ENCODE data around the gene P2RX6. TPM values are rescaled to one million over a fixed set of nuclear protein-coding genes. Genes with fewer than 3 reads are reported as not detected.
"Not testable (repeated sequence)": the region's sequence is repeated elsewhere in the genome, so short reads cannot be mapped to it uniquely, and the experiment has no call there.

Gene P2RX6
- total and polyA plus RNA-seq, 7 experiments from 2014 or later, result 0.15 to 1.7 (median 0.65) TPM; not detected in 1

DNA sequence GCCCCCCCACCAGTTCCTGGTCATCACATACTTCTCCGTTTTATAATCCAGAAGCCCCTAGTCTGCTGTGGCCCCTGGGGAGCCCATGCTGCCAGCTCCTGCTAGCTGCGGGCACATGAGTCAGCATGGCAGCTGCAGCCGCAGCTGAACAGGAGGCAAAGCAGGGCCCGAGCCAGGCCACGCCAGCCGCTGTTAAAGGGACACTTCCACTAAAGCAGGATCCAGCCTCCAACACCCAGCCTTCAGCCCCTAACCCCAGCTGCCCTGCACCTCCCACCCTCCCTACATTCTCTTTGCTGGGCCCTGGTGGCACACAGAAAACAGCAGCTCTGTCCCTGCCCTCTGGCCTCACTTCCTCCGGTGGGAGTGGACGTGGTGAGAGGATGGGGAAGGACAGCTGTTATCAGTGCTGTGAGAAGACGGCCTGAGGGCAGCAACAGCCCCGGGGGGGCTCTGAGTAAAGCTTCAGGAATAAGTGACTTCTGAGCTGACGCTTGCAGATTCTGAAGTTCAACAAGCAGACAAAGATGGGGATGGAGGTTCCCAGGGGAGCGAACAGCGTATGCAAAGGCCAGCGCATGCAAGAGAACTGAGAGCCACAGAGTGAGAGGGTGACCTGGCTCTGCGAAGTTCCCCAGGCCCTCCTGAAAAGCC lies 30.1 kb downstream of the P2RX6 start:
- H3K36me3 Mint-ChIP-seq, result no peaks in the 10 kb centered on the region
- ATAC-seq (peak; percentile 30), DNase-seq (no peak)
- ChIA-PET CTCF (no interaction called here), POLR2A (interaction anchor here (0.5 kb wide), 1 partner anchor 175 kb away, joined by 3 read pairs; no protein-coding TSS in a partner anchor)
- Histone ChIP-seq H3K27me3 (ENCODE audit: control insufficient read depth in 2 of 2, insufficient read depth in 2 of 2, low read length in 2 of 2) (no peaks in the 10 kb centered on the region), H3K36me3 (ENCODE audit: control insufficient read depth in 2 of 3, insufficient read depth in 3 of 3, low read length in 3 of 3) (no peaks in the 10 kb centered on the region), H3K4me3 (ENCODE audit: low read length) (peak overlapping the region; percentile 16), H3K27ac (ENCODE audit: low read depth, low read length) (no peak overlapping the region), H3K9me3 (ENCODE audit: control insufficient read depth in 2 of 3, low read length in 3 of 3) (no peaks in the 10 kb centered on the region), H3K4me1 (ENCODE audit: control insufficient read depth in 2 of 2, insufficient read depth in 2 of 2, low read length in 2 of 2) (peaks cover 6 to 16% of the 10 kb centered on the region in 2 donors)
- peak overlapping the region in 5 of 9 donors; percentile 55 to 78 (median 70) for H3K27ac Mint-ChIP-seq
- H3K4me3 Mint-ChIP-seq, result peak overlapping the region; percentile 51 to 75 (median 68)
- H3K27me3 Mint-ChIP-seq, result peaks cover 13 to 31% (median 26%) of the 10 kb centered on the region in 5 donors
- peaks cover 0 to 1% (median 0%) of the 10 kb centered on the region in 11 donors for H3K9me3 Mint-ChIP-seq
- intact Hi-C loops (cut with micrococcal nuclease), result loop anchor here in 1 of 2 donors (1.0 kb wide), 1 partner anchor 43 kb away; the partner anchor contains the start of gene THAP7
- peaks cover 12 to 25% (median 21%) of the 10 kb centered on the region in 7 donors for H3K4me1 Mint-ChIP-seq

DNA sequence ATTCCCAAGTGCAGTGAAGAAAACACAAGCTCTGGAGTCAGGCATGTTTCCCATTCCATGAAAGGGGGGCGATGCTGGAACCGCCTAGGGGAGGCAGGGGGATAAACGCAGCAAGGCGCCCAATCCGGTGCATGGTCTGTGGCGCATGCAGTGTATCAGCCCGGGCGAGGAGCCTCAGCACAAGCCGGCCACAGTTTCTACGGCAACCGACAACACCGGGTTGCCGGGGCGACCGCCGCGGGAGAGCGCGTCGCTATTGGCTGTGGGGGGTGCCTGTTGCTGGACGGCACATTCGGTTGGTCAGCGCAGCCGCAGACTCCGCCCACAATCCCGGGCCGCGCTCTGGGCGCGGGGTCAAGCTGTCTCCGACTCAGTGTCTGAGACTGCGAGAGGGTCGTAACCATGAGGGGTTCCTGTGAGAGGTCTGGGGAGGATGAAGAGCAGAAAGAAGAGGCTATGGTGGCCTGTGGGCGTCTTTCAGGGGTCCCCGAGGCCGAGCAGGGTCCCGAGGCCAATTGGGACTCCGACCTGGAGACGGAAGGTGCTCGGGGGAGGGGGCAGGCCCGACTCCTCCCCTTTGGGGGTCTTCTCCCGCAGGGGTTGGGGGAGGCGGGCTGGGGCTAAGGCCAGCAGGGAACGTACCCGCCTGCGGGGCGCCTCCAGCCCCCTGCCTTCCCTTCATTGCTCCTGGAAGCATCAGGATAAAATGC lies 30.8 kb downstream of the P2RX6 start, which contains the start of gene LRRC74B:
Gene LRRC74B (plus strand): TSS at position 362 of the 710 bp plus-strand sequence. CDS start 41 bp downstream, at position 403.
- no peaks in the 10 kb centered on the region for H3K36me3 Mint-ChIP-seq
- peaks cover 0 to 1% (median 0%) of the 10 kb centered on the region in 11 donors for H3K9me3 Mint-ChIP-seq
- H3K27me3 Mint-ChIP-seq, result peaks cover 12 to 31% (median 24%) of the 10 kb centered on the region in 5 donors
- CTCF ChIA-PET, result no interaction called here
- DNase-seq (peak; percentile 33 to 72 (median 62)), ATAC-seq (peak; percentile 97)
- H3K4me1 ChIP-seq (ENCODE audit: control insufficient read depth in 2 of 2, insufficient read depth in 2 of 2, low read length in 2 of 2), result peaks cover 6 to 16% of the 10 kb centered on the region in 2 donors
- peak within 1 kb of the TSS in 6 of 9 donors; percentile 62 to 92 (median 73) for H3K27ac Mint-ChIP-seq
- peaks cover 12 to 25% (median 21%) of the 10 kb centered on the region in 7 donors for H3K4me1 Mint-ChIP-seq
- POLR2A ChIA-PET, result interaction anchor here (1.0 kb wide), 1 partner anchor 43 kb away, joined by 3 read pairs; no protein-coding TSS in a partner anchor
- peak within 1 kb of the TSS; percentile 16 for H3K4me3 ChIP-seq (ENCODE audit: low read length)
- no peaks in the 10 kb centered on the region for H3K27me3 ChIP-seq (ENCODE audit: control insufficient read depth in 2 of 2, insufficient read depth in 2 of 2, low read length in 2 of 2)
- no peaks in the 10 kb centered on the region for H3K36me3 ChIP-seq (ENCODE audit: control insufficient read depth in 2 of 3, insufficient read depth in 3 of 3, low read length in 3 of 3)
- peak within 1 kb of the TSS; percentile 51 to 75 (median 68) for H3K4me3 Mint-ChIP-seq
- intact Hi-C loops (cut with micrococcal nuclease), result loop anchor here in 1 of 2 donors (1.0 kb wide), 1 partner anchor 43 kb away; the partner anchor contains the start of gene THAP7
- no peaks in the 10 kb centered on the region for H3K9me3 ChIP-seq (ENCODE audit: control insufficient read depth in 2 of 3, low read length in 3 of 3)
- no peak within 1 kb of the TSS for H3K27ac ChIP-seq (ENCODE audit: low read depth, low read length)

DNA sequence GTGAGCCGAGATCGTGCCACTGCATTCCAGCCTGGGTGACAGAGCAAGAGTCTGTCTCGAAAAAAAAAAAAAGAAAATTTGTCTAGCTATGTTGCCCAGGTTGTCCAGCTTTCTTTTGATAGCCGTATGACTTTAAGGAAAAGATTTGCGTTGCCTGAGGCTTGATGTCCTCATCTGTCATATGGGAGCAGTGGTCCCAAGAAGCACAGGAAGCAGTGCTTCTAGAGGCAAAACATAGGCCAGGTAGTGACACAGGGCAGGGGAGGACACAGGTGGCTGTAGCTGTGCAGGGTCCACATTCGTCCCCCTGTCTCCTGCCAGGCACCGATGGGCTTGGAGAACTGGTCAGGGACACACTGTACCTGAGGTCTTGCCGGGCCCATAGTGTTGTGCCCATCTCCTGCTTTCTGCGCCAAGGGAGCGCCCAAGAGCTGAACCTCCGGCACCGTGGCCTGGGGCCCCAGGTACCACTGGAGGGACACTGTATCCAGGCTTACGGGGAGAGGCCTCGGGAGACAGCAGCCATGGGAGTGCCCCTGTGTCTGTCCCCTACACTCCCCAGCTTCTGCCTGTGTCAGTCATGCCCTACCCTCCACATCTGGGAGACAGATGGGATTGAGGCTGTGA lies 32.2 kb downstream of the P2RX6 start:
- H3K27me3 Mint-ChIP-seq, result peaks cover 12 to 31% (median 23%) of the 10 kb centered on the region in 5 donors
- H3K9me3 ChIP-seq (ENCODE audit: control insufficient read depth in 2 of 3, low read length in 3 of 3), result no peaks in the 10 kb centered on the region
- ChIA-PET POLR2A (interaction anchor here (0.7 to 1.0 kb wide), 2 partner anchors 44 to 183 kb away, joined by 3 read pairs; no protein-coding TSS in a partner anchor), CTCF (no interaction called here)
- H3K4me1 ChIP-seq (ENCODE audit: control insufficient read depth in 2 of 2, insufficient read depth in 2 of 2, low read length in 2 of 2), result peaks cover 6 to 16% of the 10 kb centered on the region in 2 donors
- H3K4me3 Mint-ChIP-seq, result no peak overlapping the region
- H3K27ac ChIP-seq (ENCODE audit: low read depth, low read length), result no peak overlapping the region
- H3K4me1 Mint-ChIP-seq, result peaks cover 16 to 29% (median 21%) of the 10 kb centered on the region in 7 donors
- H3K27me3 ChIP-seq (ENCODE audit: control insufficient read depth in 2 of 2, insufficient read depth in 2 of 2, low read length in 2 of 2), result no peaks in the 10 kb centered on the region
- intact Hi-C loops (cut with micrococcal nuclease), result no loop called here
- H3K4me3 ChIP-seq (ENCODE audit: low read length), result no peak overlapping the region
- H3K36me3 Mint-ChIP-seq, result no peaks in the 10 kb centered on the region
- no peak overlapping the region for H3K27ac Mint-ChIP-seq
- no peaks in the 10 kb centered on the region for H3K36me3 ChIP-seq (ENCODE audit: control insufficient read depth in 2 of 3, insufficient read depth in 3 of 3, low read length in 3 of 3)
- ATAC-seq (no peak), DNase-seq (no peak)
- peaks cover 0 to 1% (median 0%) of the 10 kb centered on the region in 11 donors for H3K9me3 Mint-ChIP-seq

DNA sequence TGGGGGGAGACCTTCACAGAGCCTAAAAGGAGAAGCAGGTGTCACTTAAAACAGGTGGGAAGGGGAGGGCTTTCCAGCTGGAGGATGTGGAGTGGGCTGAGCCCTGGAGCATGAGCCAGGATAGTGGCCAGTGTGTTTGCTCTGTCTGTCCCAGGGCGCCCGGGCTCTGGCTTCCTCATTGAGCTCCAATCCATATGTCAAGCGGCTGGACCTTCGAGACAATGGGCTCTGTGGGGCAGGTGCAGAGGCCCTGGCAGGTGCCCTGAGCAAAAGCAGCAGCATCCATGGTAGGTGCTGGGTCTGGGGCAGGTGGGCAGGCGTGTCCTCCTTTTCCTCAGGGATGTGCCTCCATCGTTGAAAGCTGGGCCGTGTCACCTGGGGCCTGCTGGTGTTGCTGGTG lies 32.8 kb downstream of the P2RX6 start:
- Mint-ChIP-seq H3K27me3 (peaks cover 12 to 31% (median 17%) of the 10 kb centered on the region in 5 donors), H3K27ac (no peak overlapping the region), H3K36me3 (no peaks in the 10 kb centered on the region), H3K9me3 (peaks cover 0 to 1% (median 0%) of the 10 kb centered on the region in 11 donors), H3K4me3 (no peak overlapping the region), H3K4me1 (peaks cover 16 to 29% (median 21%) of the 10 kb centered on the region in 7 donors)
- intact Hi-C loops (cut with micrococcal nuclease), result no loop called here
- CTCF ChIA-PET, result interaction anchor here (0.8 kb wide), 1 partner anchor 54 kb away, joined by 4 read pairs; no protein-coding TSS in a partner anchor
- POLR2A ChIA-PET, result interaction anchor here (0.7 kb wide), 1 partner anchor 183 kb away, joined by 3 read pairs; no protein-coding TSS in a partner anchor
- ATAC-seq (no peak), DNase-seq (no peak)
- Histone ChIP-seq H3K27me3 (ENCODE audit: control insufficient read depth in 2 of 2, insufficient read depth in 2 of 2, low read length in 2 of 2) (no peaks in the 10 kb centered on the region), H3K9me3 (ENCODE audit: control insufficient read depth in 2 of 3, low read length in 3 of 3) (no peaks in the 10 kb centered on the region), H3K4me1 (ENCODE audit: control insufficient read depth in 2 of 2, insufficient read depth in 2 of 2, low read length in 2 of 2) (peaks cover 6 to 16% of the 10 kb centered on the region in 2 donors), H3K4me3 (ENCODE audit: low read length) (no peak overlapping the region), H3K36me3 (ENCODE audit: control insufficient read depth in 2 of 3, insufficient read depth in 3 of 3, low read length in 3 of 3) (no peaks in the 10 kb centered on the region), H3K27ac (ENCODE audit: low read depth, low read length) (no peak overlapping the region)

DNA sequence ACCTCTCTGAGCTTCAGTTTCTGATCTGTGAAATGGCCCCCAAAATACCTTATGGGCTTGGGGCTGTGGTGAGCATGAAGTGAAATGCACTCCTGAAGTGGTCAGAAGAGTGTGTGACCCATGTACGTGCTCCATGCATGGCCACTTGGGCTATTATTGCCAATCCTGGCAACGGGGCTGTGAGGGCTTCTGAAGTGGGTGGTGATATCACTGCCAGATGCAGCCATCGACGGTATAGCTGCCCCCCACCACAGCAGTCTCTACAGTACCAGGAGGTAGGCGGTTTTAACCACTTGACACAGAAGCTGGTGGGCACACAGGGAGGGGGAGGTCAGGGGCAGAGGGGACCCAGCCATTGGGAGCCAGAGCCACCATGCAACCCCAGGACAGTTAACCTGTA lies 33.5 kb downstream of the P2RX6 start:
- H3K9me3 Mint-ChIP-seq; H3K4me3 ChIP-seq (ENCODE audit: low read length); H3K36me3 Mint-ChIP-seq; intact Hi-C loops (cut with micrococcal nuclease); H3K27ac Mint-ChIP-seq; H3K9me3 ChIP-seq (ENCODE audit: control insufficient read depth in 2 of 3, low read length in 3 of 3); H3K36me3 ChIP-seq (ENCODE audit: control insufficient read depth in 2 of 3, insufficient read depth in 3 of 3, low read length in 3 of 3); POLR2A ChIA-PET; H3K4me3 Mint-ChIP-seq; H3K27me3 ChIP-seq (ENCODE audit: control insufficient read depth in 2 of 2, insufficient read depth in 2 of 2, low read length in 2 of 2); DNase-seq; H3K27ac ChIP-seq (ENCODE audit: low read depth, low read length); ATAC-seq: not testable (repeated sequence)
- Mint-ChIP-seq H3K4me1 (peaks cover 13 to 25% (median 18%) of the 10 kb centered on the region in 7 donors), H3K27me3 (peaks cover 5 to 25% (median 10%) of the 10 kb centered on the region in 5 donors)
- CTCF ChIA-PET, result interaction anchor here (0.8 kb wide), 1 partner anchor 54 kb away, joined by 4 read pairs; no protein-coding TSS in a partner anchor
- H3K4me1 ChIP-seq (ENCODE audit: control insufficient read depth in 2 of 2, insufficient read depth in 2 of 2, low read length in 2 of 2), result peaks cover 6 to 16% of the 10 kb centered on the region in 2 donors

DNA sequence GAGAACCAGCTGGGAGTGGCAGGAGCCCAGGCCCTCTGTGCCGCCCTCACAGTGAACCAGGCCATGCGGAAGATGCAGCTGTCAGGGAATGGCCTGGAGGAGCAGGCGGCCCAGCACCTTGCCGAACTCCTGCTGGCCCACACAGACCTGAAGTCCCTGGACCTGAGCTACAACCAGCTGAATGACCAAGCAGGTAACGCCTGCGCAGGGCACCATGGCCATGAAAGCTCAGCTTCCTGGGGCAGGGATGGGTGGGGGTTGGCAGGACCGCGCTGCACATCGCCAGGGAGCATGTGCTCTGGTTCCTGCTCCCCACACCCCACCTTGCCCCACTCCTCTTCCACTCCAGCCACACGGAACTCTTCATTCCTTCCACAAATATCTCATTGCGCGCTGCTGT lies 34.0 kb downstream of the P2RX6 start:
- POLR2A ChIA-PET; H3K27me3 ChIP-seq (ENCODE audit: control insufficient read depth in 2 of 2, insufficient read depth in 2 of 2, low read length in 2 of 2); H3K4me3 ChIP-seq (ENCODE audit: low read length); H3K27ac Mint-ChIP-seq; H3K4me3 Mint-ChIP-seq; CTCF ChIA-PET; H3K36me3 ChIP-seq (ENCODE audit: control insufficient read depth in 2 of 3, insufficient read depth in 3 of 3, low read length in 3 of 3); H3K9me3 ChIP-seq (ENCODE audit: control insufficient read depth in 2 of 3, low read length in 3 of 3); H3K36me3 Mint-ChIP-seq; H3K27ac ChIP-seq (ENCODE audit: low read depth, low read length); intact Hi-C loops (cut with micrococcal nuclease); ATAC-seq; H3K9me3 Mint-ChIP-seq; DNase-seq: not testable (repeated sequence)
- peaks cover 0 to 20% (median 8%) of the 10 kb centered on the region in 5 donors for H3K27me3 Mint-ChIP-seq
- peaks cover 6 to 16% of the 10 kb centered on the region in 2 donors for H3K4me1 ChIP-seq (ENCODE audit: control insufficient read depth in 2 of 2, insufficient read depth in 2 of 2, low read length in 2 of 2)
- peaks cover 10 to 20% (median 16%) of the 10 kb centered on the region in 7 donors for H3K4me1 Mint-ChIP-seq
